Measurements from ENCODE around the gene CRLF1. TPM values are rescaled to one million over a fixed set of nuclear protein-coding genes. Genes with fewer than 3 reads are reported as not detected.

Gene CRLF1
- total and polyA plus RNA-seq, 10 of the 15 experiments (the other 5 are each of a cell fraction or from before 2014, with no cell fraction given): 0.10 to 1.2 (median 0.49) TPM; not detected in 4

DNA sequence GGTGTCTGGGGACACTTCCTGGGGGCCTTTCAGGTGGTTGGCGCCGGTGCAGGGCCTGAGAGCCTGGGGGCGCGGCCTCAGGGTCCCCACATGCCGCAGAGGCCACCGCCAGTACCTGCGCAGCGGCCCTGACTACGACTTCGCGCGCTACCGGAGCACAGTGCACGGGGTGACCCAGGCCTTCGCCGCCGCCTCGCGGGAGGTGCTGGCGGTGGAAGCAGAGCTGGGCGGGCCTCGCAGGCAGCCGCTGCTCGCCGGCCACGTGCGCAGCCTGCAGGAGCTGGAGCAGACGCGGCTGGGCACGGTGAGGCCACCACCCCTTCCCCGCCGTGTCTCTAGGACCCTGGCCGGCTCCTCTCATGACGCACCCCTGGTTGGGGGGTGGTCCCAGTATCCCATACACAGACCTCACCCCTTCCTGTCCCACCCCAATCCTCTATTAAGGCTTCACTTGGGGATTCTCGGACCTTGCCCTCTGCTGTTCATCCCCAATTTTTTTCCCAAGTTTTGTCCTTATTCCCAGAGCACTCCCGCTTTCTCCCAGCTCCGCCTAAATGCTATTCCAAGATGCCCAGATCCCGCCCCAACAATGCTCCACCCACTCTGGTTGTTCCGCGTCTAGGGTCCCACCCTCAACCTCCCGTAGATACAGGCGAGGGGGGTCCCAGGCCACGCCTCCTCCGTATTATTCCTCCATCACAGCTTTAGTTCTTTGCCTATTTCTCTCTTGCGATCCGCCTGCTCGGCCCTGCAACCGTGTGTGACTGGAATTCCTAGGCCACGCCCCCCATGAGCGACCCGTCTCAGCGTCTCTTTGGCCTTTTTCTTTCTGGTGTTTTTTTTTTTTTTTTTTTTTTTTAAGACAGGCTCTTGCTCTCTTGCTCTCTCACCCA, 17.0 kb downstream of the CRLF1 start (continued):
- TF ChIP-seq E2F4 (IDR thresholded peaks at IDR 0.05; ENCODE audit: low read depth, low read length) (peak; percentile 21; the same call in 1 of the 2 replicates), PAX8 (IDR thresholded peaks at IDR 0.05) (no peak), NBN (IDR thresholded peaks at IDR 0.05) (no peak), POLR2AphosphoS2 (IDR thresholded peaks at IDR 0.05; ENCODE audit: low read depth, low read length) (no peak), EGR1 (IDR thresholded peaks at IDR 0.05; ENCODE audit: borderline replicate concordance in 1 of 2, low read depth in 2 of 2, low read length in 2 of 2) (no peak), SUZ12 (IDR thresholded peaks at IDR 0.05; ENCODE audit: unreplicated experiment) (no peak), ZZZ3 (IDR thresholded peaks at IDR 0.05; ENCODE audit: control insufficient read depth, insufficient read length, low read depth) (no peak), ZBED1 (IDR thresholded peaks at IDR 0.05; ENCODE audit: borderline replicate concordance) (no peak), ZNF217 (IDR thresholded peaks at IDR 0.05) (no peak), MXI1 (IDR thresholded peaks at IDR 0.05; ENCODE audit: low read depth, low read length) (peak; percentile 96), YY1 (IDR thresholded peaks at IDR 0.05; ENCODE audit: low read depth, low read length) (0 out of 2 replicates have a peak, but pooled peaks have one; percentile 23), ZNF592 (IDR thresholded peaks at IDR 0.05) (no peak; the same call in 1 of the 2 replicates), BHLHE40 (IDR thresholded peaks at IDR 0.05; ENCODE audit: borderline replicate concordance in 1 of 2, low read depth in 2 of 2, low read length in 1 of 2) (peak; percentile 58 to 92; a peak in 3 of 4 replicates), ZNF687 (IDR thresholded peaks at IDR 0.05) (peak; percentile 98), BACH1 (IDR thresholded peaks at IDR 0.05; ENCODE audit: borderline replicate concordance) (peak; percentile 12; the same call in 1 of the 2 replicates), RAD21 (IDR thresholded peaks at IDR 0.05; ENCODE audit: insufficient read depth, low read depth, low read length) (no peak), ATF7 (IDR thresholded peaks at IDR 0.05; ENCODE audit: low read depth) (no peak), DPF2 (IDR thresholded peaks at IDR 0.05) (no peak)
- TF ChIP-seq, protein P1, sequence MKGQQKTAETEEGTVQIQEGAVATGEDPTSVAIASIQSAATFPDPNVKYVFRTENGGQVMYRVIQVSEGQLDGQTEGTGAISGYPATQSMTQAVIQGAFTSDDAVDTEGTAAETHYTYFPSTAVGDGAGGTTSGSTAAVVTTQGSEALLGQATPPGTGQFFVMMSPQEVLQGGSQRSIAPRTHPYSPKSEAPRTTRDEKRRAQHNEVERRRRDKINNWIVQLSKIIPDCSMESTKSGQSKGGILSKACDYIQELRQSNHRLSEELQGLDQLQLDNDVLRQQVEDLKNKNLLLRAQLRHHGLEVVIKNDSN (IDR thresholded peaks at IDR 0.05; ENCODE audit: borderline replicate concordance, extremely low read length, insufficient read depth, low read depth, low read length): peak; percentile 79
